ENCODE results near the gene IRX4.

IRX4 gene

GRCh38 chr5:1882337-1883119, at the start of gene IRX4:
TSS of gene IRX4 (minus strand) at chr5:1882925. CDS start at chr5:1882647, 278 bp downstream.
- no peaks in the 10 kb centered on the region for H3K79me2 ChIP-seq (ENCODE audit: insufficient read depth, low read length)
- no peak within 1 kb of the TSS for H3K4me2 ChIP-seq (ENCODE audit: insufficient read depth, low read length)
- no peak within 1 kb of the TSS for H3K27ac ChIP-seq (ENCODE audit: low read length)
- no peak within 1 kb of the TSS for H2AFZ ChIP-seq (ENCODE audit: low read depth, low read length)
- no peak for DNase-seq
- no peak for ATAC-seq (ENCODE audit: insufficient read depth, low read depth)
- H3K9me3 ChIP-seq (ENCODE audit: insufficient read depth, low read length, severe bottlenecking): no peaks in the 10 kb centered on the region
- TF ChIP-seq EZH2 (IDR thresholded peaks at IDR 0.05; ENCODE audit: borderline replicate concordance, low read depth, low read length, severe bottlenecking): no peak
- TF ChIP-seq, protein P1, sequence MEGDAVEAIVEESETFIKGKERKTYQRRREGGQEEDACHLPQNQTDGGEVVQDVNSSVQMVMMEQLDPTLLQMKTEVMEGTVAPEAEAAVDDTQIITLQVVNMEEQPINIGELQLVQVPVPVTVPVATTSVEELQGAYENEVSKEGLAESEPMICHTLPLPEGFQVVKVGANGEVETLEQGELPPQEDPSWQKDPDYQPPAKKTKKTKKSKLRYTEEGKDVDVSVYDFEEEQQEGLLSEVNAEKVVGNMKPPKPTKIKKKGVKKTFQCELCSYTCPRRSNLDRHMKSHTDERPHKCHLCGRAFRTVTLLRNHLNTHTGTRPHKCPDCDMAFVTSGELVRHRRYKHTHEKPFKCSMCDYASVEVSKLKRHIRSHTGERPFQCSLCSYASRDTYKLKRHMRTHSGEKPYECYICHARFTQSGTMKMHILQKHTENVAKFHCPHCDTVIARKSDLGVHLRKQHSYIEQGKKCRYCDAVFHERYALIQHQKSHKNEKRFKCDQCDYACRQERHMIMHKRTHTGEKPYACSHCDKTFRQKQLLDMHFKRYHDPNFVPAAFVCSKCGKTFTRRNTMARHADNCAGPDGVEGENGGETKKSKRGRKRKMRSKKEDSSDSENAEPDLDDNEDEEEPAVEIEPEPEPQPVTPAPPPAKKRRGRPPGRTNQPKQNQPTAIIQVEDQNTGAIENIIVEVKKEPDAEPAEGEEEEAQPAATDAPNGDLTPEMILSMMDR (IDR thresholded peaks at IDR 0.05; ENCODE audit: borderline replicate concordance, extremely low read depth, low read length, poor library complexity, severe bottlenecking): no peak
- no peaks in the 10 kb centered on the region for H3K36me3 ChIP-seq (ENCODE audit: insufficient read depth, low read length)
- no peaks in the 10 kb centered on the region for H4K20me1 ChIP-seq (ENCODE audit: insufficient read depth, low read length)
- no peak within 1 kb of the TSS for H3K4me3 ChIP-seq (ENCODE audit: low read depth in 1 of 2, low read length in 2 of 2)
- H3K4me1 ChIP-seq (ENCODE audit: insufficient read depth, low read length): no peaks in the 10 kb centered on the region
- H3K27me3 ChIP-seq (ENCODE audit: insufficient read depth, low read length, poor library complexity): no peaks in the 10 kb centered on the region
- H3K9ac ChIP-seq (ENCODE audit: low read depth, low read length): no peak within 1 kb of the TSS

GRCh38 chr5:1931604-1932231, 49.0 kb upstream of the IRX4 start:
- Histone ChIP-seq H2AFZ (ENCODE audit: low read depth, low read length) (no peak overlapping the region), H3K9ac (ENCODE audit: low read depth, low read length) (no peak overlapping the region), H3K27ac (ENCODE audit: low read length) (no peak overlapping the region), H3K9me3 (ENCODE audit: insufficient read depth, low read length, severe bottlenecking) (no peaks in the 10 kb centered on the region), H3K36me3 (ENCODE audit: insufficient read depth, low read length) (no peaks in the 10 kb centered on the region), H3K79me2 (ENCODE audit: insufficient read depth, low read length) (no peaks in the 10 kb centered on the region), H3K4me1 (ENCODE audit: insufficient read depth, low read length) (no peaks in the 10 kb centered on the region), H3K4me2 (ENCODE audit: insufficient read depth, low read length) (no peak overlapping the region), H3K4me3 (ENCODE audit: low read depth in 1 of 2, low read length in 2 of 2) (no peak overlapping the region), H4K20me1 (ENCODE audit: insufficient read depth, low read length) (no peaks in the 10 kb centered on the region; the same call in 1 of the 2 replicates), H3K27me3 (ENCODE audit: insufficient read depth, low read length, poor library complexity) (peaks cover 14% of the 10 kb centered on the region)
- DNase-seq (no peak), ATAC-seq (ENCODE audit: insufficient read depth, low read depth) (no peak)
- TF ChIP-seq, protein P1 (IDR thresholded peaks at IDR 0.05; ENCODE audit: borderline replicate concordance, extremely low read depth, low read length, poor library complexity, severe bottlenecking): no peak
- no peak for TF ChIP-seq EZH2 (IDR thresholded peaks at IDR 0.05; ENCODE audit: borderline replicate concordance, low read depth, low read length, severe bottlenecking)

GRCh38 chr5:1930880-1931603, 48.3 kb upstream of the IRX4 start:
- no peak overlapping the region for H3K9ac ChIP-seq (ENCODE audit: low read depth, low read length)
- H2AFZ ChIP-seq (ENCODE audit: low read depth, low read length): no peak overlapping the region
- no peak for TF ChIP-seq EZH2 (IDR thresholded peaks at IDR 0.05; ENCODE audit: borderline replicate concordance, low read depth, low read length, severe bottlenecking)
- TF ChIP-seq, protein P1 (IDR thresholded peaks at IDR 0.05; ENCODE audit: borderline replicate concordance, extremely low read depth, low read length, poor library complexity, severe bottlenecking): no peak

More at GRCh38 chr5:1930880-1931603, 48.3 kb upstream of the IRX4 start:
- DNase-seq (no peak), ATAC-seq (ENCODE audit: insufficient read depth, low read depth) (peak; percentile 27; the same call in 1 of the 3 replicates)
- Histone ChIP-seq H4K20me1 (ENCODE audit: insufficient read depth, low read length) (no peaks in the 10 kb centered on the region; the same call in 1 of the 2 replicates), H3K9me3 (ENCODE audit: insufficient read depth, low read length, severe bottlenecking) (no peaks in the 10 kb centered on the region), H3K4me2 (ENCODE audit: insufficient read depth, low read length) (no peak overlapping the region), H3K27me3 (ENCODE audit: insufficient read depth, low read length, poor library complexity) (peaks cover 14% of the 10 kb centered on the region), H3K36me3 (ENCODE audit: insufficient read depth, low read length) (no peaks in the 10 kb centered on the region), H3K27ac (ENCODE audit: low read length) (no peak overlapping the region), H3K79me2 (ENCODE audit: insufficient read depth, low read length) (no peaks in the 10 kb centered on the region), H3K4me1 (ENCODE audit: insufficient read depth, low read length) (no peaks in the 10 kb centered on the region), H3K4me3 (ENCODE audit: low read depth in 1 of 2, low read length in 2 of 2) (no peak overlapping the region)

All from DND-41 (cell line).